Measurements from ENCODE around the gene CERCAM. TPM values are rescaled to one million over a fixed set of nuclear protein-coding genes. Genes with fewer than 3 reads are reported as not detected.
A peak's percentile ranks its signal among the peaks of the same experiment; 100 is the strongest.

CERCAM gene
- total and polyA plus RNA-seq, 2 of the 13 experiments (the other 11 are each of a cell fraction or from before 2014, with no cell fraction given), result 9.0 to 17.1 TPM

DNA sequence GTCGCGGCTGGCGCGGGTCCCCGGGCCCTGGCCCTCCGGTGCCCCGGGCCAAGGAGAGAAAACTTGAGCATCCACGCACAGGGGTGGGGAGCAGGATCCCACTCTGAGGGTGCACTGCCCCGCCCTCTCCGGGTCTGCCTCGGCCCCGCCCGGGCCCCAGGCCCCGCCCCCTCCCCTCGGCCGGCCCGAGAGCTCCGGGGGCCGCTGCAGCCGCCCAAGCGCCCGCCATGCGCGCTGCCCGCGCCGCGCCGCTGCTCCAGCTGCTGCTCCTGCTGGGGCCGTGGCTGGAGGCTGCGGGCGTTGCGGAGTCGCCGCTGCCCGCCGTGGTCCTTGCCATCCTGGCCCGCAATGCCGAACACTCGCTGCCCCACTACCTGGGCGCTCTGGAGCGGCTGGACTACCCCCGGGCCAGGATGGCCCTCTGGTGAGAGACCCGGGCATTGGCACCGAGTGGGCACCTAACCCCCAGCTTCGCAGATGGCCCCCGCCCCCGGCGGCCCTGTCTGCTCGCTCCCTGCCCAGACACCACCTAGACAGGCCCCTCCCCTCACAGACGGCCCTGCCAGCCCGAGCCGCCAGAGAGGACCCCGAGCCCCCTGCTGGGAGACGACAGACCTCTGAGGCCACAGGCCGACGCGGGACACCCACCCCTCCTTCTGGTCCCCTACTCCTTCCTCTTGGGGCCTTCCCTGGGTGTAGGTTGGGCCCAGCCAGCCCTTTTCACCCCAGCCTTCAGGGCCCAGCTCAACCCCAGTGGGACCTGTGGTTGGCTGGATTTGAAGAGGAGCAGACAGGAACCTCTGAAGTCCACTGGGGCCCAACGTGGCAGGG lies at the start of gene CERCAM (continued):
- no peak for TF ChIP-seq ETV5 (CRISPR knock-in tag; IDR thresholded peaks at IDR 0.05; ENCODE audit: borderline replicate concordance)
- TF ChIP-seq, protein P1, sequence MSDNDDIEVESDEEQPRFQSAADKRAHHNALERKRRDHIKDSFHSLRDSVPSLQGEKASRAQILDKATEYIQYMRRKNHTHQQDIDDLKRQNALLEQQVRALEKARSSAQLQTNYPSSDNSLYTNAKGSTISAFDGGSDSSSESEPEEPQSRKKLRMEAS (IDR thresholded peaks at IDR 0.05), result peak; percentile 32; the same call in 1 of the 2 replicates
- TF ChIP-seq IRF9 (CRISPR knock-in tag; IDR thresholded peaks at IDR 0.05; ENCODE audit: borderline replicate concordance), result 0 out of 2 replicates have a peak, but pooled peaks have one; percentile 52
- TF ChIP-seq, protein P2, sequence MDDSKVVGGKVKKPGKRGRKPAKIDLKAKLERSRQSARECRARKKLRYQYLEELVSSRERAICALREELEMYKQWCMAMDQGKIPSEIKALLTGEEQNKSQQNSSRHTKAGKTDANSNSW (CRISPR knock-in tag; IDR thresholded peaks at IDR 0.05; ENCODE audit: borderline replicate concordance), result no peak
- TF ChIP-seq HDAC2 (CRISPR knock-in tag; IDR thresholded peaks at IDR 0.05), result 0 out of 2 replicates have a peak, but pooled peaks have one; percentile 33
- 0 out of 2 replicates have a peak, but pooled peaks have one; percentile 14 for TF ChIP-seq ZNF614 (CRISPR knock-in tag; IDR thresholded peaks at IDR 0.05; ENCODE audit: borderline replicate concordance)
- TF ChIP-seq WIZ (CRISPR knock-in tag; IDR thresholded peaks at IDR 0.05), result no peak
- TF ChIP-seq ARNT2 (CRISPR knock-in tag; IDR thresholded peaks at IDR 0.05; ENCODE audit: low read depth), result no peak
- TF ChIP-seq GATA4 (IDR thresholded peaks at IDR 0.05; ENCODE audit: borderline replicate concordance, low read depth), result no peak
- TF ChIP-seq, protein P3, sequence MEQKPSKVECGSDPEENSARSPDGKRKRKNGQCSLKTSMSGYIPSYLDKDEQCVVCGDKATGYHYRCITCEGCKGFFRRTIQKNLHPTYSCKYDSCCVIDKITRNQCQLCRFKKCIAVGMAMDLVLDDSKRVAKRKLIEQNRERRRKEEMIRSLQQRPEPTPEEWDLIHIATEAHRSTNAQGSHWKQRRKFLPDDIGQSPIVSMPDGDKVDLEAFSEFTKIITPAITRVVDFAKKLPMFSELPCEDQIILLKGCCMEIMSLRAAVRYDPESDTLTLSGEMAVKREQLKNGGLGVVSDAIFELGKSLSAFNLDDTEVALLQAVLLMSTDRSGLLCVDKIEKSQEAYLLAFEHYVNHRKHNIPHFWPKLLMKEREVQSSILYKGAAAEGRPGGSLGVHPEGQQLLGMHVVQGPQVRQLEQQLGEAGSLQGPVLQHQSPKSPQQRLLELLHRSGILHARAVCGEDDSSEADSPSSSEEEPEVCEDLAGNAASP (CRISPR knock-in tag; IDR thresholded peaks at IDR 0.05; ENCODE audit: borderline replicate concordance), result no peak
- no peak for TF ChIP-seq SSRP1 (CRISPR knock-in tag; IDR thresholded peaks at IDR 0.05)
- TF ChIP-seq PAWR (CRISPR knock-in tag; IDR thresholded peaks at IDR 0.05; ENCODE audit: borderline replicate concordance), result no peak
- no peak for TF ChIP-seq ZNF513 (CRISPR knock-in tag; conservative IDR thresholded peaks at IDR 0.05)
- TF ChIP-seq KAT8 (CRISPR knock-in tag; IDR thresholded peaks at IDR 0.05), result 0 out of 2 replicates have a peak, but pooled peaks have one; percentile 15
- TF ChIP-seq CREB1 (IDR thresholded peaks at IDR 0.05), result no peak
- no peak for TF ChIP-seq CREB1 (CRISPR knock-in tag; IDR thresholded peaks at IDR 0.05)
- TF ChIP-seq GTF2F1 (IDR thresholded peaks at IDR 0.05; ENCODE audit: low read length), result no peak
- TF ChIP-seq ZNF761 (CRISPR knock-in tag; conservative IDR thresholded peaks at IDR 0.05), result no peak
- no peak for TF ChIP-seq ZNF776 (CRISPR knock-in tag; IDR thresholded peaks at IDR 0.05)
- TF ChIP-seq GLI4 (CRISPR knock-in tag; IDR thresholded peaks at IDR 0.05; ENCODE audit: borderline replicate concordance), result no peak
- TF ChIP-seq ZBTB8A (CRISPR knock-in tag; IDR thresholded peaks at IDR 0.05; ENCODE audit: borderline replicate concordance, low read depth), result no peak
- TF ChIP-seq ZNF644 (CRISPR knock-in tag; IDR thresholded peaks at IDR 0.05; ENCODE audit: low read depth), result no peak
- TF ChIP-seq ZUFSP (CRISPR knock-in tag; IDR thresholded peaks at IDR 0.05; ENCODE audit: borderline replicate concordance), result no peak

Measured in HepG2 (cell line).